ENCODE measurements around the gene SURF1.
"Not testable (repeated sequence)": the region's sequence is repeated elsewhere in the genome, so short reads cannot be mapped to it uniquely, and the experiment has no call there.

The SURF1 gene

GRCh38 chr9:133341369-133342068 is 14.8 kb downstream of the SURF1 start:
- no peak for DNase-seq

GRCh38 chr9:133340916-133341315 is 15.4 kb downstream of the SURF1 start:
- DNase-seq = no peak

- DNase-seq = no peak
Observed at GRCh38 chr9:133340256-133340655, 16.0 kb downstream of the SURF1 start.

GRCh38 chr9:133339641-133340040 is 16.6 kb downstream of the SURF1 start:
- no peak for DNase-seq

GRCh38 chr9:133335924-133336811 is 20.1 kb downstream of the SURF1 start, which contains the start of gene SURF6:
Gene SURF6 (minus strand): TSS chr9:133336188. CDS start chr9:133336132, 56 bp downstream.
- peak; percentile 94 for DNase-seq

- not testable (repeated sequence) for DNase-seq
Observed at GRCh38 chr9:133334888-133335287, 21.4 kb downstream of the SURF1 start.

- no peak for DNase-seq
Observed at GRCh38 chr9:133334161-133334560, 22.1 kb downstream of the SURF1 start.

GRCh38 chr9:133333566-133333965 is 22.7 kb downstream of the SURF1 start:
- DNase-seq = no peak

GRCh38 chr9:133333011-133333410 is 23.3 kb downstream of the SURF1 start:
- DNase-seq = no peak

- no peak for DNase-seq
Observed at GRCh38 chr9:133332381-133332730, 23.9 kb downstream of the SURF1 start.

GRCh38 chr9:133331641-133332380 is 24.5 kb downstream of the SURF1 start:
- no peak for DNase-seq

- no peak for DNase-seq
Observed at GRCh38 chr9:133331221-133331620, 25.1 kb downstream of the SURF1 start.

GRCh38 chr9:133329306-133330156 is 26.8 kb downstream of the SURF1 start:
- DNase-seq = not testable (repeated sequence)

GRCh38 chr9:133327834-133328484 is 28.3 kb downstream of the SURF1 start:
- no peak for DNase-seq

- DNase-seq = not testable (repeated sequence)
Observed at GRCh38 chr9:133327021-133327420, 29.3 kb downstream of the SURF1 start.

- no peak for DNase-seq
Observed at GRCh38 chr9:133323991-133324703, 32.1 kb downstream of the SURF1 start.

- no peak for DNase-seq
Observed at GRCh38 chr9:133323211-133323610, 33.1 kb downstream of the SURF1 start.

GRCh38 chr9:133322701-133323100 is 33.6 kb downstream of the SURF1 start:
- no peak for DNase-seq

- no peak for DNase-seq
Observed at GRCh38 chr9:133321411-133321935, 34.8 kb downstream of the SURF1 start.

GRCh38 chr9:133320421-133320881 is 35.8 kb downstream of the SURF1 start:
- no peak for DNase-seq

GRCh38 chr9:133317551-133317950 is 38.7 kb downstream of the SURF1 start:
- DNase-seq = not testable (repeated sequence)
